HCT116 (cell line): ENCODE measurements around the gene CROCC.
"Not testable (repeated sequence)": the region's sequence is repeated elsewhere in the genome, so short reads cannot be mapped to it uniquely, and the experiment has no call there.

Experiments
- POLR2A ChIP-seq: IDR thresholded peaks from 2 replicates; pipeline ENCODE4 v1.7.0; 2011; ENCODE audit warnings: borderline replicate concordance; ENCODE audit not compliant: insufficient read depth, insufficient read length; ENCODE audit errors: extremely low read depth
- TF ChIP-seq, protein P1 (sequence below): IDR thresholded peaks from 2 replicates; pipeline ENCODE4 v1.6.1; 2011; ENCODE audit warnings: mild to moderate bottlenecking, low read length, moderate library complexity; ENCODE audit not compliant: insufficient replicate concordance; ENCODE audit errors: extremely low read depth
- TF ChIP-seq, protein P2 (sequence below), 3 experiments: fragments of 200-600 bp in 1 of 3; sonication (generic) in 1 of 3; IDR thresholded peaks in 2 of 3; conservative IDR thresholded peaks in 1 of 3; 2 replicates each; pipeline ENCODE4 v1.5.1; 2012 to 2017; ENCODE audit warnings: low read depth in 2 of 3, low read length in 2 of 3, antibody characterized with exemption in 1 of 3, borderline replicate concordance in 1 of 3, control low read depth in 1 of 3, mild to moderate bottlenecking in 1 of 3, mixed read lengths in 1 of 3, mixed run types in 1 of 3, moderate library complexity in 1 of 3; ENCODE audit not compliant: insufficient read depth in 1 of 3
- TF ChIP-seq, protein P3 (sequence below): IDR thresholded peaks from 2 replicates; pipeline ENCODE4 v1.6.1; 2012; ENCODE audit warnings: low read depth

DNA sequence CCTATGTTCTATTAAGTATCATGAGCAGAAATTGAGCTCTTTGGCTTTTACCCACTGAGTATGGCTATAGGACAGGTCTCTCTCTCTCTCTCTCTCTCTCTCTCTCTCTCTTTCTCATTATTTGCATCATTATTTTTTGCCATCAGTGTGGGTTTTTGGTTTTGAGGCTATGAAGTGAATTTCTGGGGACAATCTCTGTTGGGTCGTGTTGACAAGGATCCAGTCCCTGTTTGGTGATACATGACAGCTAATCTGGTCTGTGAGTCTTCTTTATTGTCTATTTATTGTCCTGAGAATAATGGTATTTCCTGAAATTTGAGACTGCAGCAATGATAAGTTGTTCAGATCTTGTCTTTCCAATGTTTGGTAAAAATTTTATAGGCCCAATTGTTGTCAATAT, 24.1 kb upstream of the CROCC start:
- TF ChIP-seq, protein P1, sequence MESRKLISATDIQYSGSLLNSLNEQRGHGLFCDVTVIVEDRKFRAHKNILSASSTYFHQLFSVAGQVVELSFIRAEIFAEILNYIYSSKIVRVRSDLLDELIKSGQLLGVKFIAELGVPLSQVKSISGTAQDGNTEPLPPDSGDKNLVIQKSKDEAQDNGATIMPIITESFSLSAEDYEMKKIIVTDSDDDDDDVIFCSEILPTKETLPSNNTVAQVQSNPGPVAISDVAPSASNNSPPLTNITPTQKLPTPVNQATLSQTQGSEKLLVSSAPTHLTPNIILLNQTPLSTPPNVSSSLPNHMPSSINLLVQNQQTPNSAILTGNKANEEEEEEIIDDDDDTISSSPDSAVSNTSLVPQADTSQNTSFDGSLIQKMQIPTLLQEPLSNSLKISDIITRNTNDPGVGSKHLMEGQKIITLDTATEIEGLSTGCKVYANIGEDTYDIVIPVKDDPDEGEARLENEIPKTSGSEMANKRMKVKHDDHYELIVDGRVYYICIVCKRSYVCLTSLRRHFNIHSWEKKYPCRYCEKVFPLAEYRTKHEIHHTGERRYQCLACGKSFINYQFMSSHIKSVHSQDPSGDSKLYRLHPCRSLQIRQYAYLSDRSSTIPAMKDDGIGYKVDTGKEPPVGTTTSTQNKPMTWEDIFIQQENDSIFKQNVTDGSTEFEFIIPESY: not testable (repeated sequence)
- not testable (repeated sequence) for TF ChIP-seq POLR2A
- TF ChIP-seq, protein P2, sequence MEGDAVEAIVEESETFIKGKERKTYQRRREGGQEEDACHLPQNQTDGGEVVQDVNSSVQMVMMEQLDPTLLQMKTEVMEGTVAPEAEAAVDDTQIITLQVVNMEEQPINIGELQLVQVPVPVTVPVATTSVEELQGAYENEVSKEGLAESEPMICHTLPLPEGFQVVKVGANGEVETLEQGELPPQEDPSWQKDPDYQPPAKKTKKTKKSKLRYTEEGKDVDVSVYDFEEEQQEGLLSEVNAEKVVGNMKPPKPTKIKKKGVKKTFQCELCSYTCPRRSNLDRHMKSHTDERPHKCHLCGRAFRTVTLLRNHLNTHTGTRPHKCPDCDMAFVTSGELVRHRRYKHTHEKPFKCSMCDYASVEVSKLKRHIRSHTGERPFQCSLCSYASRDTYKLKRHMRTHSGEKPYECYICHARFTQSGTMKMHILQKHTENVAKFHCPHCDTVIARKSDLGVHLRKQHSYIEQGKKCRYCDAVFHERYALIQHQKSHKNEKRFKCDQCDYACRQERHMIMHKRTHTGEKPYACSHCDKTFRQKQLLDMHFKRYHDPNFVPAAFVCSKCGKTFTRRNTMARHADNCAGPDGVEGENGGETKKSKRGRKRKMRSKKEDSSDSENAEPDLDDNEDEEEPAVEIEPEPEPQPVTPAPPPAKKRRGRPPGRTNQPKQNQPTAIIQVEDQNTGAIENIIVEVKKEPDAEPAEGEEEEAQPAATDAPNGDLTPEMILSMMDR (IDR thresholded peaks at IDR 0.05 in 2 of 3, conservative IDR thresholded peaks at IDR 0.05 in 1 of 3; ENCODE audit: borderline replicate concordance in 1 of 3, insufficient read depth in 1 of 3, low read depth in 2 of 3, low read length in 2 of 3): not testable (repeated sequence)
- TF ChIP-seq, protein P3, sequence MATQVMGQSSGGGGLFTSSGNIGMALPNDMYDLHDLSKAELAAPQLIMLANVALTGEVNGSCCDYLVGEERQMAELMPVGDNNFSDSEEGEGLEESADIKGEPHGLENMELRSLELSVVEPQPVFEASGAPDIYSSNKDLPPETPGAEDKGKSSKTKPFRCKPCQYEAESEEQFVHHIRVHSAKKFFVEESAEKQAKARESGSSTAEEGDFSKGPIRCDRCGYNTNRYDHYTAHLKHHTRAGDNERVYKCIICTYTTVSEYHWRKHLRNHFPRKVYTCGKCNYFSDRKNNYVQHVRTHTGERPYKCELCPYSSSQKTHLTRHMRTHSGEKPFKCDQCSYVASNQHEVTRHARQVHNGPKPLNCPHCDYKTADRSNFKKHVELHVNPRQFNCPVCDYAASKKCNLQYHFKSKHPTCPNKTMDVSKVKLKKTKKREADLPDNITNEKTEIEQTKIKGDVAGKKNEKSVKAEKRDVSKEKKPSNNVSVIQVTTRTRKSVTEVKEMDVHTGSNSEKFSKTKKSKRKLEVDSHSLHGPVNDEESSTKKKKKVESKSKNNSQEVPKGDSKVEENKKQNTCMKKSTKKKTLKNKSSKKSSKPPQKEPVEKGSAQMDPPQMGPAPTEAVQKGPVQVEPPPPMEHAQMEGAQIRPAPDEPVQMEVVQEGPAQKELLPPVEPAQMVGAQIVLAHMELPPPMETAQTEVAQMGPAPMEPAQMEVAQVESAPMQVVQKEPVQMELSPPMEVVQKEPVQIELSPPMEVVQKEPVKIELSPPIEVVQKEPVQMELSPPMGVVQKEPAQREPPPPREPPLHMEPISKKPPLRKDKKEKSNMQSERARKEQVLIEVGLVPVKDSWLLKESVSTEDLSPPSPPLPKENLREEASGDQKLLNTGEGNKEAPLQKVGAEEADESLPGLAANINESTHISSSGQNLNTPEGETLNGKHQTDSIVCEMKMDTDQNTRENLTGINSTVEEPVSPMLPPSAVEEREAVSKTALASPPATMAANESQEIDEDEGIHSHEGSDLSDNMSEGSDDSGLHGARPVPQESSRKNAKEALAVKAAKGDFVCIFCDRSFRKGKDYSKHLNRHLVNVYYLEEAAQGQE: not testable (repeated sequence)
